GM20000 (cell line): Measurements from ENCODE around the gene CEP85.
A peak's percentile ranks its signal among the peaks of the same experiment; 100 is the strongest.
"Not testable (repeated sequence)": the region's sequence is repeated elsewhere in the genome, so short reads cannot be mapped to it uniquely, and the experiment has no call there.

ENCODE experiments used
- DNase-seq: peaks from one replicate; pipeline ENCODE4 v3.0.0; 2012; ENCODE audit warnings: low spot score
- TF ChIP-seq, protein P1 (sequence below): IDR thresholded peaks from 2 replicates; pipeline ENCODE4 v1.5.1; 2012; ENCODE audit warnings: mild to moderate bottlenecking, control low read depth; ENCODE audit errors: extremely low read depth, missing control alignments

The CEP85 gene

DNA sequence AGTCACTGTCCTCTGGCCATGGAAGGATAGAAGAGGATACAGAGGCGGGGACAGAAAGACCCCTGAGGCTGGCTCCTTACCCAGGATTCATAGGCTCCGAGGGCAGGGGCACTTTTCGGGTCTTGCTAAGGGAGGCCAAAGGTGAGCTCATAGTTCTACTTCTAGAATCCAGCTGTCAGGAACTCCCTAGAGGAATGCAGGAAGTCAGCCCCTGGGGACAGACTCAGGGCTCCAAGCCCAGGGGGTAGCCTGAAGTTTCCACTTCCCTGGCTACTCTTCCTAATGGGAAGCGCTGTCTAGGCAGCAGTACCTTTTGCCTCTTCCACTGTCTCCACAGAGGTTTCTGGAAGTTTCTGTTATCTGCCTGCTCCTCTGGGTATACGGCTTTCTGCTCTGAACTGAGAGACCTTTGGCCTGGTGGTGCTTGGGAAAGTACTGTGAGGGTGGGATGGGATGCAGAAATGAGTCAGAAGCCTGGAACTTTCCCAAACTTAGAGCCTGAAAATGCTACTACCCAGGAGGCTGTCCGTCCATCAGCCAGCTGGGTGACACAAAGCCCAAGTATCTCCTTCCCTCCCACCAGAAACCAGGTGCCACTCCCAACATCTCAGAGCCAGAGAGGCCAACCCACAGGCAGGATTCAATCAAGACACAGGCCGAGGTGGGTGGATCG is 68.9 kb downstream of the CEP85 start:
- TF ChIP-seq, protein P1, sequence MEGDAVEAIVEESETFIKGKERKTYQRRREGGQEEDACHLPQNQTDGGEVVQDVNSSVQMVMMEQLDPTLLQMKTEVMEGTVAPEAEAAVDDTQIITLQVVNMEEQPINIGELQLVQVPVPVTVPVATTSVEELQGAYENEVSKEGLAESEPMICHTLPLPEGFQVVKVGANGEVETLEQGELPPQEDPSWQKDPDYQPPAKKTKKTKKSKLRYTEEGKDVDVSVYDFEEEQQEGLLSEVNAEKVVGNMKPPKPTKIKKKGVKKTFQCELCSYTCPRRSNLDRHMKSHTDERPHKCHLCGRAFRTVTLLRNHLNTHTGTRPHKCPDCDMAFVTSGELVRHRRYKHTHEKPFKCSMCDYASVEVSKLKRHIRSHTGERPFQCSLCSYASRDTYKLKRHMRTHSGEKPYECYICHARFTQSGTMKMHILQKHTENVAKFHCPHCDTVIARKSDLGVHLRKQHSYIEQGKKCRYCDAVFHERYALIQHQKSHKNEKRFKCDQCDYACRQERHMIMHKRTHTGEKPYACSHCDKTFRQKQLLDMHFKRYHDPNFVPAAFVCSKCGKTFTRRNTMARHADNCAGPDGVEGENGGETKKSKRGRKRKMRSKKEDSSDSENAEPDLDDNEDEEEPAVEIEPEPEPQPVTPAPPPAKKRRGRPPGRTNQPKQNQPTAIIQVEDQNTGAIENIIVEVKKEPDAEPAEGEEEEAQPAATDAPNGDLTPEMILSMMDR, result no peak
- DNase-seq, result no peak

DNA sequence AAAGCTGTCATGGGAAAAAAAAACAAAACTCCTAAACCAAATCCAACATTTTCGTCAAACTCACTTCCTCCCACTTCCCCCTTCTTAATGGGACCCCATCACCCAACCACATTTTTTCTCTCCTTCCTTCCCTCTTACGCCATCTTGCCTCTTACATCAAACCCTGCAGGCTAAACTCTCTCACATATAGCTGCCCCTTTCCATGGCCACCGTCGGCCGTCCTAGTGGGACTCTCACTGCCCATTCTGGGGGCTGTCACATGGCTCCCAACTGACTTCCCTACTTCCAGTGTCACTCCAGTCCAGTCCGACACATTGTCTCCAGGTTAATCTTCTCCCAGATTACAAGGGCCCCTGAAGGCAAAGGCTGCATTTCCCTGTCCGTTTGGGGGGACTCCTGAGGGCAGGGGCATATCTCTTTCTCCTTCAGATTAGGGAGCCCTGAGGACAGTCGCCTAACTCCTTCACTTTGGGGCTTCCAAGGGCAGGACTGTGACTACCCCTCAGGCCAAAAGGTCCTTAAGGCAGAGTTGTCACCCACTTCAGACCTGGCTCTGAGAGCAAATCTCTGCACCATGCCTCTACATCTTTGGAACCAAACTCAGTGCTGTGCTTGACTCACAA is 71.8 kb downstream of the CEP85 start:
- TF ChIP-seq, protein P1, result no peak
- DNase-seq, result no peak

DNA sequence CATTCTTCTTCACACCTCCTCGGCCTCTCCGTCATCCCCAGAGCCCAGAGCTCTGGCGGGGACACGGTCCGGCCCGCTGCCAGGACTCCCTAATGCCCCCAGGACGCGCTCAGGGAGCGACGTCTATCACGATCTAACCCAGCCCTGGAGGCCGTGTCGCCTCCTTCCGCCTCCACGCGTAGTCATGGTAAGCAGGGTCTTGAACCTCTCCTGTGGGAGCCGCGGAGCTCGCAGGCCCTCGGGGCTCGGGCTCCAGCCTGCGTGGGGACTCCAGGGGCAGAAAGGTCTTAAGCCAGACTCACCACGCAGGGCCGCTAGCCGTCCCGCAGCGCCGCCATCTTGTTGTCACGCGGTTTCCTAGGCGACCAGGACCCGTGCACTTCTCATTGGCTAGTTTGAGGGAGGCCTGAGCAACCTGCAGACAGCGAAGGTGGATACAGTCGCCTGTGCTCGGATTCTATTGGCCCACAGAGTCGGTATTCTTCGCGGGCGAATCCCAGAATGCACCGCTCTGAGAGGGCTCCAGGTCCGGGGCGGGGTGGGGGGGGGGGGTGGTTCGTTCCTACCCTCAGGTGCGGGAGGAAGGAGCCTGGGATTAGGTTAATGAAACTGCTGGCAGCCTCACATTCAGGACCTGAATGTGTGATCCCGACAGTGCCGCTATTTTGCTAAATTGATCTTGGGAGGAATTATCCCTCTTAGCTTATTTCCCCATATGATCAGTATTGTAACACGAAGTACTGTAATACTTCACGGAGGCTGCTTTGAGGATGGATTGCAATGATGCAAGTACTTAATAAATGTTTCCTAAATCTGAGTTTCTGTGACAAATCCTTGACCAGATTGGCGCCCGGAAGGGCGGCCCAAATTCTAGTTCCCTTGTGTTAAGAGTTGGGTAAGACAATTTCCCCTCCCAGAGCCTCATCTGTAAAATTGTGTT is 72.6 kb downstream of the CEP85 start, which contains the start of gene UBXN11:
Gene UBXN11, minus strand, starts transcription at position 347 of the 940 bp plus-strand sequence. CDS start 3,753 bp downstream, outside the sequence.
- DNase-seq, result peak; percentile 94
- TF ChIP-seq, protein P1, result no peak

DNA sequence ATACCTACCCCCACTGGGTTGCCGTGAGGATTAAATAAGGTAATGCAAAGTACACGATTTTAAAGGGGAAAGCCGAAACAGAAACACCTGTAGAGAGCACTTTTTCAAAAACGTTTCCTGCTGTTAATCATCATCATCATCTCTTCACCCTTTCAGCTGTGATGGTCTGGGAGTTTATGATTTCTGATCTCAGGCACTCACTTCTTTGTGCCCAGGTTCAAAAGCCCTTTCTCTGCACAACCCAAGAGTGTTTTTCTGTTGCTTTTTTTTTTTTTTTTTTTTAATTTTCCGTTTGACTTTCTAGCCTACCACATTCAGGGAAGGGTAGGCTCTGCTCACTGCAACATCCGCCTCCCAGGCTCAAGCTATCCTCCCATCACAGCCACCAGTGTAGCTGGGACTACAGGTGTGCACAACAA is 73.4 kb downstream of the CEP85 start:
- TF ChIP-seq, protein P1, result no peak
- no peak for DNase-seq

DNA sequence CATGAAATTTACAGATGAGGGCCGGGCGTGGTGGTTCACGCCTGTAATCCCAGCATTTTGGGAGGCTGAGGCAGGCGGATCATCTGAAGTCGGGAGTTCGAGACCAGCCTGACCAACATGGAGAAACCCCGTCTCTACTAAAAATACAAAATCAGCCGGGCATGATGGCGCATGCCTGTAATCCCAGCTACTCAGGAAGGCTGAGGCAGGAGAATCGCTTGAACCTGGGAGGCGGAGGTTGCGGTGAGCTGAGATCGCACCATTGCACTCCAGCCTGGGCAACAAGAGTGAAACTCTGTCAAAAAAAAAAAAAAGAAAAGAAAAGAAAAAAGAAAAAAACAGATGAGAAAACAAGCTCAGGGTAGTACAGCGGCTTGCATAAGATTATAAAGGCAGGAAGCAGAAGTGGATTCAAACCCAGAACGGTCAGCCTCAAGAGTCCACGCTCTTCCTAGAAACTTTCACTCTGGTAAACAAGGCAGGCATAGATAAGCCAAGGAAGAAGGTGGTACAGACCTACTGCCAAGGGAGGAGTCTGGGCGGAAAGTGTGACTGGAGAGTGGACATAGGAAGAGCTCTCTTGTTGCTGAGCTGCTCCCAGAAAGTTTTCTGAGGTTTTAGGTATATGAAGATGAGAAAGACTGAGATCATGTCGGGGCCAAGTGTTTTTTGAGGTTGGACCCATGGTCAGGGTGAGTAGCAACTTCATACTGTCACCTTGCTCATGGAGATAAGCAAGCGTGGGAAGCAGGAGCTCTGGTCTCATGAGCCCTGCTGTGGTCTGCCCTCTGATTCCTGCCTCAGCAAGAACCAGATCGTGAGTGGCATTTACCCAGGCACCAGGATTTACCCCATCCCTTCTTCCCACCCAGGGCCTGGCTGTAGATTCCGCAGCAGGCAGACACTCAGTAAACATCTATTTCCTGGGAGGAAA is 74.2 kb downstream of the CEP85 start:
- DNase-seq, result not testable (repeated sequence)

DNA sequence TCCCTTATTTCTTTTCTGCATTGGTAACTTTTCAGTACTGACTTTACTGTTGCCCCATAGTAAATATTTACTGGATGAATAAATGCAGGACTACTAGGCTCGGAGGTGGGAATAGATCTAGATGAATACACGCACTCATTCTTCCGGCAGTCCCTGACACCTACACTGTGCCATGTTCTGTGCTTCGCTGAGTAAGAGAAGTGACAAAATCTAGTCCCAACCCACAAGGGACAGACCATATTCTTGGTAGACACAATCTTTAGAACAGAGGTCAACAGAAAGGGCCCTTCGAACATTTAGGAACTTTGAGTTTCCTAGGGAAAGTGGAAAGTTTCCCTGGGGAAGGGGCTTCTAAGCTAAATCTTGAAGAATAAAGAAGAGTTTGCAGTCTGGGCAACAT is 80.5 kb downstream of the CEP85 start:
- TF ChIP-seq, protein P1, result no peak
- DNase-seq, result no peak
